DND-41 (cell line): ENCODE data around the gene KIF1A.

Experiments used
- ATAC-seq: fragments of 200-7000 bp; cut with Tn5 transposase; 3 replicates; pipeline ENCODE4 v1.9.1; 2021; ENCODE audit warnings: low read depth; ENCODE audit not compliant: insufficient read depth
- DNase-seq: peaks from one replicate; pipeline ENCODE4 v3.0.0-alpha.2; 2020
- H2AFZ ChIP-seq: 2 replicates; pipeline ENCODE4 v1.6.0; 2012; ENCODE audit warnings: low read depth, low read length
- H3K27ac ChIP-seq: 2 replicates; pipeline ENCODE4 v1.5.1; 2012; ENCODE audit warnings: low read length, inconsistent platforms
- H3K27me3 ChIP-seq: fragments of 200-600 bp; sonication (generic); 2 replicates; pipeline ENCODE4 v1.6.0; 2012; ENCODE audit warnings: low read length, mild to moderate bottlenecking, inconsistent platforms; ENCODE audit not compliant: insufficient read depth, poor library complexity
- H3K36me3 ChIP-seq: 2 replicates; pipeline ENCODE4 v1.5.1; 2012; ENCODE audit warnings: low read length, inconsistent platforms; ENCODE audit not compliant: insufficient read depth
- H3K4me1 ChIP-seq: 2 replicates; pipeline ENCODE4 v1.5.1; 2012; ENCODE audit warnings: mild to moderate bottlenecking, low read length; ENCODE audit not compliant: insufficient read depth
- H3K4me2 ChIP-seq: 2 replicates; pipeline ENCODE4 v1.6.0; 2012; ENCODE audit warnings: mild to moderate bottlenecking, moderate library complexity, low read length, inconsistent platforms; ENCODE audit not compliant: insufficient read depth
- H3K4me3 ChIP-seq, 2 experiments: fragments of 200-600 bp in 1 of 2; shearing (Covaris generic) in 1 of 2; 2 replicates each; pipeline ENCODE4 v1.5.1; 2012 to 2016; ENCODE audit warnings: inconsistent platforms in 2 of 2, low read length in 2 of 2, mild to moderate bottlenecking in 2 of 2, low read depth in 1 of 2, moderate library complexity in 1 of 2
- H3K79me2 ChIP-seq: 2 replicates; pipeline ENCODE4 v1.6.0; 2012; ENCODE audit warnings: low read length, inconsistent platforms; ENCODE audit not compliant: insufficient read depth
- H3K9ac ChIP-seq: 2 replicates; pipeline ENCODE4 v1.6.0; 2012; ENCODE audit warnings: low read depth, mild to moderate bottlenecking, inconsistent platforms, low read length, moderate library complexity
- H3K9me3 ChIP-seq: 2 replicates; pipeline ENCODE4 v1.5.1; 2012; ENCODE audit warnings: low read length, moderate library complexity, mild to moderate bottlenecking, inconsistent platforms; ENCODE audit not compliant: insufficient read depth, severe bottlenecking
- H4K20me1 ChIP-seq: 2 replicates; pipeline ENCODE4 v1.6.0; 2012; ENCODE audit warnings: low read length; ENCODE audit not compliant: insufficient read depth
- EZH2 ChIP-seq: IDR thresholded peaks from 3 replicates; pipeline ENCODE4 v1.6.1; 2012; ENCODE audit warnings: borderline replicate concordance, low read depth, mild to moderate bottlenecking, moderate library complexity, low read length, inconsistent platforms; ENCODE audit not compliant: severe bottlenecking
- TF ChIP-seq, protein P1 (sequence below): IDR thresholded peaks from 2 replicates; pipeline ENCODE4 v1.5.1; 2012; ENCODE audit warnings: borderline replicate concordance, low read length, moderate library complexity, mild to moderate bottlenecking; ENCODE audit not compliant: poor library complexity, severe bottlenecking; ENCODE audit errors: extremely low read depth

KIF1A gene

DNA sequence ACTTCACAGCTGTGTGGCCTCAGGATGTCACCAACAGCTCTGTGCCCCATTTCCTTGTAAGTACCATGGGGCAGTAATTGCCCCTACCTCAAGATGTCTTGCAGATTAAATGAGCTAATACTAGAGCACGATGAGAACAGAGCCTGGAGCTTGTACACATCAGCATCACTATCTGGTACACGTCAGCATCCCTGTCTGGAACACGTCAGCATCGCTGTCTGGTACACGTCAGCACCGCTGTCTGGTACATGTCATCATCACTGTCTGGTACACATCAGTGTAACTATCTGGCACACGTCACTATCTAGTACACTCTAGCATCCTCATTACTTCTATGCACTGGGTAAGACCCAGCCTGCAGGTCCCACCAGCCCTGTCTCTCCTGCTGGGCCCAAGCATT, 91.2 kb downstream of the KIF1A start:
- no peak overlapping the region for H2AFZ ChIP-seq
- H3K36me3 ChIP-seq, result no peaks in the 10 kb centered on the region
- ATAC-seq (no peak), DNase-seq (no peak)
- H3K4me3 ChIP-seq, result no peak overlapping the region
- TF ChIP-seq, protein P1, sequence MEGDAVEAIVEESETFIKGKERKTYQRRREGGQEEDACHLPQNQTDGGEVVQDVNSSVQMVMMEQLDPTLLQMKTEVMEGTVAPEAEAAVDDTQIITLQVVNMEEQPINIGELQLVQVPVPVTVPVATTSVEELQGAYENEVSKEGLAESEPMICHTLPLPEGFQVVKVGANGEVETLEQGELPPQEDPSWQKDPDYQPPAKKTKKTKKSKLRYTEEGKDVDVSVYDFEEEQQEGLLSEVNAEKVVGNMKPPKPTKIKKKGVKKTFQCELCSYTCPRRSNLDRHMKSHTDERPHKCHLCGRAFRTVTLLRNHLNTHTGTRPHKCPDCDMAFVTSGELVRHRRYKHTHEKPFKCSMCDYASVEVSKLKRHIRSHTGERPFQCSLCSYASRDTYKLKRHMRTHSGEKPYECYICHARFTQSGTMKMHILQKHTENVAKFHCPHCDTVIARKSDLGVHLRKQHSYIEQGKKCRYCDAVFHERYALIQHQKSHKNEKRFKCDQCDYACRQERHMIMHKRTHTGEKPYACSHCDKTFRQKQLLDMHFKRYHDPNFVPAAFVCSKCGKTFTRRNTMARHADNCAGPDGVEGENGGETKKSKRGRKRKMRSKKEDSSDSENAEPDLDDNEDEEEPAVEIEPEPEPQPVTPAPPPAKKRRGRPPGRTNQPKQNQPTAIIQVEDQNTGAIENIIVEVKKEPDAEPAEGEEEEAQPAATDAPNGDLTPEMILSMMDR, result no peak
- no peak for TF ChIP-seq EZH2
- no peak overlapping the region for H3K27ac ChIP-seq
- no peaks in the 10 kb centered on the region for H3K79me2 ChIP-seq
- no peaks in the 10 kb centered on the region for H3K9me3 ChIP-seq
- no peak overlapping the region for H3K4me2 ChIP-seq
- peaks cover 26% of the 10 kb centered on the region for H4K20me1 ChIP-seq
- no peaks in the 10 kb centered on the region for H3K4me1 ChIP-seq
- H3K9ac ChIP-seq, result no peak overlapping the region
- peaks cover 3% of the 10 kb centered on the region for H3K27me3 ChIP-seq

DNA sequence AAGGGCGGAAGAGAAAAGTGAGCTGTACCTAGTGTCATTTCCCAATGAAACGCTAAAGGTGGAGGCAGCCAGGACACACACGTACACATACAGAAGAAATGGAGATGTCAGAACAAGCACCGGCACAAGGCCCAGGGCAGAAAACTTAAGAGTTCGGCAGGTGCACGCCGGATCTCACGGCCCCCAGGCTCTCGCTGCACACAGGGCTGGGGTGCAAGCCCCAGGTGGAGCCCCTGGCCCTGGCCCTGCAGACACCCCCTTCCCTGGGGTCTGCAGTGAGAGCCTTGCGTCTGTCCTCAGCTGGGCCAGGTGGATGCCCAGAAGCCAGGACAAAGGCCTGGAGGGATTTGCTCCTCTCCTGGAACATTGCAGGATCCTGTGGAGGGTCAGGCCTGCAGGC, 91.7 kb downstream of the KIF1A start:
- H3K4me3 ChIP-seq, result no peak overlapping the region
- H3K9ac ChIP-seq, result no peak overlapping the region
- H3K9me3 ChIP-seq, result no peaks in the 10 kb centered on the region
- ATAC-seq (no peak), DNase-seq (no peak)
- TF ChIP-seq, protein P1, result no peak
- no peak for TF ChIP-seq EZH2
- no peak overlapping the region for H2AFZ ChIP-seq
- H3K79me2 ChIP-seq, result no peaks in the 10 kb centered on the region
- no peak overlapping the region for H3K27ac ChIP-seq
- H3K4me2 ChIP-seq, result no peak overlapping the region
- peaks cover 3% of the 10 kb centered on the region for H3K27me3 ChIP-seq
- peaks cover 21% of the 10 kb centered on the region for H4K20me1 ChIP-seq
- H3K4me1 ChIP-seq, result no peaks in the 10 kb centered on the region
- H3K36me3 ChIP-seq, result no peaks in the 10 kb centered on the region

DNA sequence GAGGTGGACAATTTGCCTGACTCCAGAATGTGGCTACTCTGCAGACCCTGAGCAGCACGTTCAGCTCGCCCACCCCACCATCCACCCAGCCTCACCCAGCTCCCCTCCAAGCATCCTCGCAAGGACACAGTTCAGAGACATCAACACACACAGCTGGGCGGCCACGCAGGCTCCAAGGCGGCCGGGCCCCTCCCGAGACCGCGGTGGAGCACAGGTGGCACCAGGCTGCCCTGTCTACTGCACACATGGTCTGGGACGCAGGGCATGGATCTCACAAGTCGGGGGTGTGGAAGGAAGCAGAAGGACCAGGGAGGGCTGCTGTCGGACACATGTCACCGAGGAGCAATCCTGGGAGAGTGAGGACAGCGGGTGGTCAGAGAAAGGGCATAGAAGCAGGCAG, 92.1 kb downstream of the KIF1A start:
- no peak overlapping the region for H2AFZ ChIP-seq
- no peak for TF ChIP-seq EZH2
- TF ChIP-seq, protein P1, result no peak
- H3K9me3 ChIP-seq, result no peaks in the 10 kb centered on the region
- H3K4me3 ChIP-seq, result no peak overlapping the region
- H3K4me1 ChIP-seq, result no peaks in the 10 kb centered on the region
- DNase-seq, result no peak
- peaks cover 3% of the 10 kb centered on the region for H3K27me3 ChIP-seq
- H3K4me2 ChIP-seq, result no peak overlapping the region
- no peak overlapping the region for H3K9ac ChIP-seq
- no peaks in the 10 kb centered on the region for H3K36me3 ChIP-seq
- no peaks in the 10 kb centered on the region for H3K79me2 ChIP-seq
- H4K20me1 ChIP-seq, result peaks cover 20% of the 10 kb centered on the region
- no peak for ATAC-seq
- H3K27ac ChIP-seq, result no peak overlapping the region

DNA sequence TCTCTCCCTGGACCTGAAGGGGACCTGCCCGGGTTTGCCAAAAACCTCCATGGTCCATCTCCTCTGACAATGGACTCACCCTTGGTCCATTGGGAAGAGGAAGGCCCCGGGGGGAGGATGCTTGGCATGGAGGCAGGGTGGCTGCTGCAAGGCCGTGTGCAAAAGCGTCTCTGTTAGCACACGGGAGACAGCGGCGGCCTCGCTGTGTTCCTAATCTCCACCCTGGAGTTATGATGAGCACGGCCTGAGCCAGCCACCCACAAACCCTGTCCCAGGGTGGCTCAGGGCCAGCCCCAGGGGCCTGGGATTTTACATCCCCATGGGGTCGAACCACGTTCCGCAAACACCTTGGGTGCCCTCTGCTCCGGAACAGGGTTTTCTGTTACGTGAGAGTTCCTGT, 92.6 kb downstream of the KIF1A start:
- no peak overlapping the region for H3K4me2 ChIP-seq
- no peaks in the 10 kb centered on the region for H3K36me3 ChIP-seq
- no peak overlapping the region for H3K9ac ChIP-seq
- H3K9me3 ChIP-seq, result no peaks in the 10 kb centered on the region
- H3K4me3 ChIP-seq, result no peak overlapping the region
- no peak overlapping the region for H3K27ac ChIP-seq
- DNase-seq (no peak), ATAC-seq (no peak)
- TF ChIP-seq EZH2, result no peak
- TF ChIP-seq, protein P1, result no peak
- peaks cover 3% of the 10 kb centered on the region for H3K27me3 ChIP-seq
- H3K79me2 ChIP-seq, result no peaks in the 10 kb centered on the region
- H2AFZ ChIP-seq, result no peak overlapping the region
- peaks cover 20% of the 10 kb centered on the region for H4K20me1 ChIP-seq
- H3K4me1 ChIP-seq, result no peaks in the 10 kb centered on the region
